Erythroblast (primary cell): ENCODE measurements around the gene GSTA3.

Source experiments
- GATA1 ChIP-seq: IDR thresholded peaks from 2 replicates; pipeline ENCODE4 v1.6.1; 2011; ENCODE audit warnings: low read depth, mild to moderate bottlenecking, control low read depth, low read length, moderate library complexity
- POLR2A ChIP-seq: IDR thresholded peaks from 2 replicates; pipeline ENCODE4 v1.6.1; 2011; ENCODE audit warnings: mild to moderate bottlenecking, low read length

GRCh38 chr6:52937908-52938307 is 28.4 kb upstream of the GSTA3 start:
- TF ChIP-seq POLR2A (no peak), GATA1 (no peak)
